ENCODE data around the gene RBBP8.
"Not testable (repeated sequence)": the region's sequence is repeated elsewhere in the genome, so short reads cannot be mapped to it uniquely, and the experiment has no call there.

Gene RBBP8

GRCh38 chr18:22946217-22946616, 13.1 kb downstream of the RBBP8 start:
- no peak for DNase-seq (ENCODE audit: low spot score)

GRCh38 chr18:22946846-22947245, 13.7 kb downstream of the RBBP8 start:
- no peak for DNase-seq (ENCODE audit: low spot score)

DNA sequence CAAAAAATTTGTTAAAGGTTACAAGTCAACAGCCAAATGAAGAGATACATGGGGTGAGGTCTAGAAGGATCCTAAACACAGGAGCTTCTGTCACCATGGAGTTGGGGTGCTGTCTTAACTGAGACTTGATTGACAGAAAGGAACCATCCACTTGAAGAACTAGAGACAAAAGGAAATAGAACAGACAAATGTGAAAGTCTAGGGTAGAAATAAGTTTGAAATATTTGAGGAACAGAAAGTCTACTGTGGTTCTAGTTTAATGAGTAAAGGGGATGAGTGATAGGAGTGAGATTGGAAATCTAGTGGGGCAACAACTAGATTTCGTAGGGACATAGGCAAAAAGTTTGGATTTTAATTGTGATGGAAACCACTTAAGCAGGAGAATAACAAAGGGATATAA, 18.7 kb downstream of the RBBP8 start:
- DNase-seq (ENCODE audit: low spot score), result no peak

DNA sequence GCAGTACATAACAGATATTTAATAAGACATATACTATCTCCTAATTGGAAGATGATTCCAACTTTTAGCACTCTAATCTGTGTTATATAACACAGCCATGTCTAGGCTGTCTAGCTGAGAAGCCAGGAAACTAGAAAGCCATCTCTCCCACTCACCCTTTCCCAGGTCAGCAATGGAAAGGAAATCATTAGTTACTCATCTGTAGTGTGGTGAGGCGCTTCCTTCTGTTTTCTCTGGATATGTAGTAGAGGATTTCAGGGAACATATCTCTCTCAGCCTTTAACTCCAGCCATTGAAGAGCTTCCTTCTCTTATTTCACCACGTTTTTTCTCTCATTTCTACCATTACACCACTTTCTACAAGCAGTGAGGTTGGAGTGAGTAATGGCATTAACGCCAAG, 19.4 kb downstream of the RBBP8 start:
- no peak for DNase-seq (ENCODE audit: low spot score)

DNA sequence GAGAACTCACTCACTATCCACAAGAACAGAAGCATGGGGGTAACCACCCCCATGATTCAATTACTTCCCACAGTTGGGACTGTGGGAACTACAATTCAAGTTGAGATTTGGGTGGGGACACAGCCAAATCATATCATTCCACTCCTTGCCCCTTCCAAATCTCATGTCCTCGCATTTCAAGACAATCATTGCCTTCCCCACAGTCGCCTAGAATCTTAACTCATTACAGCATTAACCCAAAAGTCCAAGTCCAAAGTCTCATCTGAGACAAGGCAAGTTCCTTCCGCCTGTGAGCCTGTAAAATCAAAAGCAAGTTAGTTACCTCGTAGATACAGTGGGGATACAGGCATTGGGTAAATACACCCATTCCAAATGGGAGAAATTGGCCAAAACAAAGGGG, 20.9 kb downstream of the RBBP8 start:
- not testable (repeated sequence) for DNase-seq (ENCODE audit: low spot score)

GRCh38 chr18:22956226-22956625, 23.1 kb downstream of the RBBP8 start:
- no peak for DNase-seq (ENCODE audit: low spot score)

DNA sequence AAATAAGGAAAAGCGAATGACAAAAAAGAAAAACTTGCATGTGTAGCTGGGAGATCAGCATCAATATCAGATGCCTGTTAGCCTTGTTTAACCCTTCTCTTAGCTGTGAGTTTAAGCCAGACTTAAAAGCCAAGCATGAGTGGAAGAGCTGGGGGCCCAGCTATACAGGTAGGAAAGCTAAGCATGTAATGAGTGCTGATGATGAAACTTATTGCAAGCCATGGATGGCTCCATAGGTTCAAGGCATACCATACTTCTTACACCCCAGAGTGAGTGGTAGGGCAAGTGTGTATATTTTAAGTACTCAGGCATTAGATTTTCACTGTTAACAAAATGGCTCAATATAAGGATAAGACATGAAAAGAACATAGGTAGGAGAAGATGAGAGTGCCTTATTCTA, 28.0 kb downstream of the RBBP8 start:
- DNase-seq (ENCODE audit: low spot score), result no peak

GRCh38 chr18:22962004-22962403, 28.9 kb downstream of the RBBP8 start:
- no peak for DNase-seq (ENCODE audit: low spot score)

DNA sequence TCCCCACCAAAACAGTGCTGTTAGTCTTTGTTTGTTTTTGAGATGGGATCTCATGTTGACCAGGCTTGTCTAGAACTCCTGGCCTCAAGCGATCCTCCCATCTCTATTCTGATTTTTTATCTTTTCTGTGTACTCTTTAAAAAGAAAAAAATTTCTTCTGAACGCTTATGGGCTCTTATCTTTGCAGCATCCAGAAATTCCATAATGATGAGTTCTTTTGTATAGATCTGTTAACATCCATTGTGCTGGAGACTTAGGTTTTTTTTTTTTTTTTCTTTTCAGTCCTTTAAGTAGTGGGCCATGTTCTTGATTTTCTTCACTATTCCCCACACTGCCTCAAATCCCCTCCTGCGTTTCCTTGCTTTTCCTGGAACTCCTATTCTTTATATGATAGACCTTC, 31.0 kb downstream of the RBBP8 start:
- no peak for DNase-seq (ENCODE audit: low spot score)

DNA sequence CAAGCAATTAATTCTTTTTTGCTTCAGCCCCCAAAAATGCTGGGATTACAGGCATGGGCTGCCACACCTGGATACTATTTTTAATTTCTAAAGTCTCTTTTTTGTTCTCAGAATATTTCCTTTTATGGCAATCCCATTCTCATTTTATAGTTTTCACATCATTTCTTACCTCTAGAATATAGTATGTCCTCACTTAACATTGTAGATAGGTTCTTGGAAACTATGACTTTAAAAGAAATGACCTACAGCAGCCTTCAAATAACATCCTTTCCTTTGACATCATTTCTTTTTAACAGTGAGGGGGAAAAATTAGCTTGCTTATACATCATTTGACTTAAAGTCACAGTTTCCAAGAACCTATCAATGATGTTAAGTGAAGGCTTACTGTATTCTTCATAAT, 31.6 kb downstream of the RBBP8 start:
- no peak for DNase-seq (ENCODE audit: low spot score)

DNA sequence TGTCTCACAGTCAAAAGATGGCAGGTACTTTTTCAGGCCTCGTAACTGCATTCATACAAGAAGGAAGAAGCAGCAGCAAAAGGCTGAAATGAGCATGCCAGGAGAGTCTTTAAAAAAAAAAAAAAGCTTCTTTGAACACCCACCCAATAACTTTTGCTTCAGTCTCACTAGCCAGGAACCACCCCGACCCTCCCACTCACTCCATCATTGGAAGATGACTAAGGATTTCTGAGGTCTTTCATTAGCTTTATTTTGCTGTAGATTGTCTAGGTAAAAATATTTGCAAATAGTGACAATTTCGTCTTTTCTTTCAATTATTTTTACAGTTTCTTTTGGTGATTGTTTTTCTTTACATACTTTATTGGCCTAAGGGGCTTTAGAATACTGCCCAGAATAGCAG, 37.9 kb downstream of the RBBP8 start:
- DNase-seq (ENCODE audit: low spot score), result no peak

- no peak for DNase-seq (ENCODE audit: low spot score)
Observed at GRCh38 chr18:22974001-22974400, 40.9 kb downstream of the RBBP8 start.

- DNase-seq (ENCODE audit: low spot score), result no peak
Observed at GRCh38 chr18:22974707-22975106, 41.6 kb downstream of the RBBP8 start.

GRCh38 chr18:22975508-22975907, 42.4 kb downstream of the RBBP8 start:
- DNase-seq (ENCODE audit: low spot score), result no peak

DNA sequence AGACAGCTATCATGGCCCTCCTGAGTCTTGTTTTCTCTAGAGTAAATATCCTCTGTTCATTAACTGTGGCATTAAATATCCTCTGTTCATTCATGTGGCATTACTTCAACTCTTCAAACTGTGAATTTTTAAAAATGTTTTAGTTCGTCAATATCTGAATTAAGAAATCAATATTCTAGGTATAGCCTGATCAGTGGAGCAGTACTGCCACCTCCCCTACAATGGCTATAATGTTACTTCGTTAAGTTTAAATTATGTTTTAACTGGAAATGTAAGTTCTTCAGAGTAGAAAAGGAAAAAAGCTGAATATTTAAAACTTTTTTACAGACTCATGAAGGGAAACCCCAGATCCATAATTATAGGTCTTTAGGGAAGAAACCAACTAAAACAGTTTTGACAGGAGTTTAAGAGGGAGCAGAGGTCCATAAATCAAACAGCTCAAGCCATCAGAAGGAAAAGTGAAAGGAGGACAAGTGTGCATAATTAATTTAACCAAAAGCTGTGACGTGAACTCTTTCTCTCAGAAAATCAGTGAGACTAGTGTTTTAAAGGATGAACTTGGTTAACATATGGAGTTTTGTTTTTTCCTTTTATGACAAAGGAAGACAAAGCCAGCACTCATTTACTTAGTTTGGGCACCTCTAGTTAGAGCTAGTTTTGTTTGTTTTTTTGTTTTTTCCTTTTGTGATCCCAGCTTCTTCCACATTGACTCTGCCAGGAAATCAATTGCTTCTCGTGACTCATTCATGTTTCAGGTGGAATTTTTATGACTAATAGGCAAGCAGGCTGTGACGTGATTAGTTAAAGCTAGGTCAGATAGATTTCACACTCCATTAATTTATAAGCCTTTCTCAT, 44.9 kb downstream of the RBBP8 start:
- DNase-seq (ENCODE audit: low spot score), result no peak

DNA sequence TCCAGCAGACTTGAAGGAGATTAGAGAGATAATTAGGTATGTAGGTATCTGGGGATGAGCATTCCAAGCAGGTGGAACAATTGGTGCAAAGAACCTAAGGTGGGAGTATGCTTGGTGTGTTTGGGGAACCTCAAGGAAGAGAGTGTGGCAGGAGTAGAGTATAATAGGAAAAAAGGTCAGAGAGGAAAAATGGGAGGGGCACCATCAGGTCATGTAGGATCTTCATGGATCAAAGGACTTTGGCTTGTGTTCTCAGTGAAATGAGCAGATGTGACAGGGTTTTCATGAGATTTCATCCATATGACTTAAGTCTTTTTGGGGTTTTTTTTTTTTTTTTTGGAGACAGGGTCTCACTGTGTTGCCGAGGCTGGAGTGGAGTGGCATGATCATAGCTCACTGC, 47.3 kb downstream of the RBBP8 start:
- no peak for DNase-seq (ENCODE audit: low spot score)

DNA sequence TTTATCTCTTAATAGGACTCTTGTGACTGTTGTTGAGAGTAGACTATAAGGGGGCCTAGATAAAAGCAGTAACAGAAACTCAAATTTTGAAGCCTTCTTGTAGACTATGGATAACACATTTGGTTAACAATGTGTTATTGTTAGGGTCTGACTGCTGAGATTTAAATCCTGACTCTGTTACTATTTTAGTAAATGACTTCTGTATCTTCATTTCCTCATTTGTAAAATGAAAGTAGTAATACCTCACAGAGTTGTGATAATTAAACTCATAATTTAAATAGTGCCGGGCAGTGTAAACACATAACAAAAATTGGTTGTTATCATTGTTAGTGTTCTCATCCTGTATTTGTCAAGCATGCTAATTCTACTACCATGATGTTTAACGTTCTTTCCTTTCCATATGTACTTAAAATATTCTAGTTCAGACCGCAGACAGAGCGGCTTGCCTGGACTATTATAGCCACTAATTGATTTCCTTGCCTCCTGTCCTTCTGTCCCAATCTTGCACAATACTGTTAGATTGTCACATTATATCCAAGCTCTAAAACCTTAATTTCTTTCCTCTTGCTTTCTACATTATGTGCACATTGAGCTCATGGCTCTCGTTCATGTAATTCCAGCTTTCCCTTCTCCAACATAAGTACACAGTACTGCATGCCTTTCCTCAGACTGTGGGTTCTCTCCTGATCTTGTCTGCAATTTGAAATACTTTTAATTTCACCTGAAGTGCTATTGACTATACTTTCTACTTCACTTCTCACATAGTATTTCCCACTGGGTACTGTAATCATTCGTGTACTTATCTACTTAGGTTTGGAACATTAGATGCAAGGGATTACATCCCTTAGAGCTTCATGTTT, 48.4 kb downstream of the RBBP8 start:
- no peak for DNase-seq (ENCODE audit: low spot score)

DNA sequence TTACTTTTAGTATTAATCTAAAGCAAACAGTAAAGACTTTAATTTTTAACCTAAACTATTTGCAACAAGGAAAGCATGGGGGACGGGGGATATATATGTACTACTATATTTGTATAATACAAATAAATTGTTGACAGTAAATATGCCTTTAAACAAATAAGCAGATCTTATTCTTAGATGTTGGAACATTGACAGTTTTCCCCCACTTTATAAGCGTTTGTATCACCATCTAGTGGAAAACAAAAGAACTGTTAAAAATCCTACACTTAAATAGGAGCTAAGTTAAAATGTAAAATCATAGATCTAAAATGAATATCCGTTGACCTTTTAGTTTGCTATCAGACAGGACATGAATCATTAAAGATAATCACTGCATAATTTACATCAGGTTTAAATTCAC, 50.0 kb downstream of the RBBP8 start:
- no peak for DNase-seq (ENCODE audit: low spot score)

- DNase-seq (ENCODE audit: low spot score), result no peak
Observed at GRCh38 chr18:22985250-22985649, 52.1 kb downstream of the RBBP8 start.

DNA sequence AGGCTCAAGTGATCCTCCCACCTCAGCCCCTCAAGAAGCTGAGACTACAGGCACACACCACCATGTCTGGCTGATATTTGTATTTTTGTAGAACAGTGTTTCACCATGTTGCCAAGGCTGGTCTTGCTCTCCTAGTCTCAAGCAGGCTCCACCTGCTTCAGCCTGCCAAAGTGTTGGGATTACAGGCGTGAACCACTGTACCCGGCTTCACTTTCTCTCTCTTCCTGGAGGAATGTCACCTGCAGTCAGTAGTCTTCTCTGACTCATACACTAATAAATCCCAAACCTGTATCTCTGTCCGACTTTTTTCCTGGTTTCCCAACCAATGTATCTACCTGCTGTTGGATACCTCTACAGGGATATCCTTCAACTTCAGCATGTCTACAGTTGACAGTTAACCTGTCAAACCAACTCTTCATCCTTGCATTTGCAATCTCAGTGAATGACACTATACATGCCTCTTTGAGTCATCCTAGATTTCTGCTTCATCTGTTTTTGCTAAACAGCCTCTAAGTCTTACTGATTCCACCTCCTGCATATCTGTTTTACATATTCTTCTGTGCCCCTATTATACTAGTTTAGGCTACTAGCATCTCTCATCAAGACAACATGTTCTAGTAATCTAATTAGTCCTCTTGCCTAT, 54.5 kb downstream of the RBBP8 start:
- DNase-seq (ENCODE audit: low spot score), result no peak

DNA sequence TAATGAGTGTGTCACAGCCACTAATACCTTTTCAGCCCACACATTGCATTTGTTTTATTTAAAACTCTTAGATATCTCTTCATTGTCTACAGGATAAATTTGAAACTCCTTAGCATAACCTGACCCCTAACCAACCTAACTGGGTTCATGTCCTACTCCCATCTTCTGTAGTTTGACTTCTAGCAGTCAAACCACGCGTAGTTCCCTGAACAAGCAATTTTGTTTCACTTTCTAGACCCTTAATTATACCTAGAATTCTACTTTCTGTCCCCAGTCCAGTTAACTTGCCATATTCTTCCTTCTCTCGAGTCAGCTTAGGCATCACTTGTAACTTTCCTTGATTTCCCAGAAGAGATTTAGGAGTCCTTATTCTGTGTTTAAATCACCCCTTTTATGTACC, 55.1 kb downstream of the RBBP8 start:
- no peak for DNase-seq (ENCODE audit: low spot score)

- no peak for DNase-seq (ENCODE audit: low spot score)
Observed at GRCh38 chr18:22998344-22998743, 65.2 kb downstream of the RBBP8 start.

- DNase-seq (ENCODE audit: low spot score), result no peak
Observed at GRCh38 chr18:22999212-22999611, 66.1 kb downstream of the RBBP8 start.

Data from HuH-7.5 (cell line).